ENCODE measurements around the gene UMODL1.

Gene UMODL1

DNA sequence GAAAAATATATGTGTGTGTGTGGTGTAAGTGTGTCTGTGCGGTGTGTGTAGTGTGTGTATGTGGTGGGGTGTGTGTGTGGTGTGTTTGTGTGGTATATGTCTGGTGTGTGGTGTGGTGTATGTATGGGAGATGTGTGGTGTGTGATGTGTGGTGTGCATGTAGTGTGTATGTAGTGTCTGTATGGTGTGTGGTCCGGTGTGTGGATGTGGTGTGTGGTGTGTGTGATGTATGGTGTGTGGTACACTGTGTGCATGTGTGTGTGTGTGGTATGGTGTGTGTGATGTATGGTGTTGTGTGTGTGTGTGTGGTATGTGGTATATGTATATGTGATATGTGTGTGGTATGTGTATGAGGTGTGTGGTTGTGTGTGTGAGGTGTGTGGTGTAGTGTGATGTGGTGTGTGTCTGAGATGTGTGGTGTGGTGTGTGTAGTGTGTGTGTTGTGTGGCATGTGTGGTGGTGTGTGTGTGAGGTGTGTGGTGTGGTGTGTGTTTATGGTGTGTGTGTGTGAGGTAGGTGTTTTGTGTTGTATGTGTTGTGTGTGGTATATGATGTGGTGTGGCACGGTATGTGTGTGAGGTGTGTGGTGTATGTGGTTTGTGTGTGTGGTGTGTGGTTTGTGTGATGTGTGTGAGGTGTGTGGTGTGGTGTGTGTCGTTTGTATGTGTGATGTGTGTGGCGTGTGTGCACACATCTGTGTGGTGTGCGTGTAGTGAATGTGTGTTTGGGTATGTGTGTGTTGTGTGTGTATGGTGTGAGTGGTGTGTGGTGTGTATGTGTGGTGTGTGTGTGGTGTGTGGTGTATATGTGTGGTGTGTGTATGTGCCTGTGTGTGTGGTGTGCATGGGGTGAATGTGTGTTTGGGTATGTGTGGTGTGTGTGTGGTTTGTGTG, 112.5 kb downstream of the UMODL1 start:
- no peak overlapping the region for H3K27ac ChIP-seq
- TF ChIP-seq, protein P1, sequence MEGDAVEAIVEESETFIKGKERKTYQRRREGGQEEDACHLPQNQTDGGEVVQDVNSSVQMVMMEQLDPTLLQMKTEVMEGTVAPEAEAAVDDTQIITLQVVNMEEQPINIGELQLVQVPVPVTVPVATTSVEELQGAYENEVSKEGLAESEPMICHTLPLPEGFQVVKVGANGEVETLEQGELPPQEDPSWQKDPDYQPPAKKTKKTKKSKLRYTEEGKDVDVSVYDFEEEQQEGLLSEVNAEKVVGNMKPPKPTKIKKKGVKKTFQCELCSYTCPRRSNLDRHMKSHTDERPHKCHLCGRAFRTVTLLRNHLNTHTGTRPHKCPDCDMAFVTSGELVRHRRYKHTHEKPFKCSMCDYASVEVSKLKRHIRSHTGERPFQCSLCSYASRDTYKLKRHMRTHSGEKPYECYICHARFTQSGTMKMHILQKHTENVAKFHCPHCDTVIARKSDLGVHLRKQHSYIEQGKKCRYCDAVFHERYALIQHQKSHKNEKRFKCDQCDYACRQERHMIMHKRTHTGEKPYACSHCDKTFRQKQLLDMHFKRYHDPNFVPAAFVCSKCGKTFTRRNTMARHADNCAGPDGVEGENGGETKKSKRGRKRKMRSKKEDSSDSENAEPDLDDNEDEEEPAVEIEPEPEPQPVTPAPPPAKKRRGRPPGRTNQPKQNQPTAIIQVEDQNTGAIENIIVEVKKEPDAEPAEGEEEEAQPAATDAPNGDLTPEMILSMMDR (conservative IDR thresholded peaks at IDR 0.05) = no peak
- no peak for TF ChIP-seq ZFX (IDR thresholded peaks at IDR 0.05)

DNA sequence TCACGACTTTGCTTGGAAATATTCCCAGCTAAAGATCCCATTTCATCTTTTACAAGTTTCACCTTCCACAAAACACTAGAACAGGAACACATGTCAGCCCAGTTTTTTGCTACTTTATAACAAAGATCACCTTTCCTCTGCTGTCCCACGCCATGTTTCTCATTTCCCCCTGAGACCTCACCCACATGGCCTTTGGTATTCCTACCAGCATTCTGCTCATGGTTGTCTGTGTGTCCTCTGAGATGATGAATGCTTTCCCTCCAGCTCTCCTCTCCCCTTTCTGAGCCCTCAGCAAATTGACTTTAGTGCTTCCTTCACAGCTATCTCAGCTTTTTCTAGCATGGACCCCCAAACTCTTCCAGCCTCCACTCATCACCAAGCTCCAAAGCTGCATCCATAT, 115.5 kb downstream of the UMODL1 start:
- no peak overlapping the region for H3K27ac ChIP-seq

DNA sequence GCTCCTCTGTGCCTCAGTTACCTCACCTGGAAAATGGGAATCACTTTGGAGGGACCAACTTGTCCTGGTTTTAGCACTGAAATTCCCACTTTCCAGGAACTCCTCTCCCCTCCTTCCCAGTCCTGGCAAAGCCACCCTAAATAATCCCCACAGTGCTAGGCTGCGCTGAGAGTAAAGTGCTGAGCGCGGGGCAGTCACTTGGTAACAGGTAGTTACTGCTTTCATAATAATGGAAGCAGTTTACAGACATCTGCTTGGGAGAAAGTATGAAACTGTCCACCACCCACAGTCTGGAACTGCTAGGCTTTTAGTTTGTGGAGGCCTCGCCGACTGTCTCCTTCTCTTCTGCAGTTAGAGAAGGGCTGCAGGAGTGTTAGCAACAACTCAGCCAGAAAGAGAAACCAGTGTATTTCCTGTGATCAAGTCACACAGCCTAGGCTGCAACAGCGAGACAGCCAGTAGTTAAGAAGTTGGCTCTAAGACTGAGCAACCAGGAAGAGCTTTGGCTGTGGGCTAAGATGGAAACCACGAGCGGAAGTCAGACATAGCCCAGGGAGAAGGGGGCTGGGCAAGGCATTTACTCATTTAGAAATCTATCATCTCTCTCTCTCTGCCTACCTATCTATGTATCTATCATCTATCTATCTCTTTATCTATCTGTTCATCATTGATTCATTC, 117.0 kb downstream of the UMODL1 start:
- no peak overlapping the region for H3K27ac ChIP-seq

More for the DNA sequence above, 115.5 kb downstream of the UMODL1 start:
- TF ChIP-seq ZFX (IDR thresholded peaks at IDR 0.05) = no peak
- TF ChIP-seq, protein P1 (conservative IDR thresholded peaks at IDR 0.05) = no peak

DNA sequence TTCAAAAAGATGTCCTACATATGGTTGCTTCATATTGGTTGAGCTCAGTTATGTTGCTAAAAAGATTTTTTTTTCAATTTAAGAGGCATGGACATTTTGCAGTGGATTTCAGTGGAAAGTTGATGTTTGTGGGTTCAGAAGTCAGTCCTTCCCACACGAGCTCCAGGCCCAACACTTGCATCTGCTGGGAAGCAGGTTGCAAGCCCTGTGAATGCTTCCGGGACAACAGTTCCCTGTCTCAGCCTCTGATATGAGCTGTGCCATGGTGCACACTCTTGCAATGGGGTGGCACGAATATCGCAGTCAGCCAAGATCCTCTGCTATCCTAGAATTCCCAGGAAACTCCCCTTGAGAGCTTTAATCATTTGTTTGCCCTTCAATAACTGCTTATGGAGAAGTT, 117.5 kb downstream of the UMODL1 start:
- no peak overlapping the region for H3K27ac ChIP-seq
- TF ChIP-seq ZFX (IDR thresholded peaks at IDR 0.05) = no peak
- TF ChIP-seq, protein P1 (conservative IDR thresholded peaks at IDR 0.05) = no peak

More for the DNA sequence above, 117.0 kb downstream of the UMODL1 start:
- no peak for TF ChIP-seq ZFX (IDR thresholded peaks at IDR 0.05)
- TF ChIP-seq, protein P1 (conservative IDR thresholded peaks at IDR 0.05) = no peak

DNA sequence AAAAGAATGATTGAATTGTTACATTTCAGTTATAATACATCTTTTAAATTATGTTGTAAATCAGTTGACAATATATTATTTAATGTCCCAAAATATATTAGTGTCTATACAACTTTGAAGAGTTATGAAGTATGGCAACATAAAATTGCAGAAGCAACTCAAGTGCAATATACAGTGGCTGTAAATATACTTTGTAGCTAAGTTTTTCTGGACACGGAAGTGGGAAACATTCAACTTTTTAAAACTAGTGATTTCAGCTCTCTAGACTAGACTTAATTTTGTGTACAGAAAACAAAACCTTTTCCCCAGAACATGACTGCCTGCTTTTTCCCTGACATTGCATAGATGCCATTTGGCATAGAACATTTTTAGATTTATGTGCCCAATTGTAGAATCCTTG, 118.3 kb downstream of the UMODL1 start:
- TF ChIP-seq, protein P1 (conservative IDR thresholded peaks at IDR 0.05) = no peak
- no peak for TF ChIP-seq ZFX (IDR thresholded peaks at IDR 0.05)
- H3K27ac ChIP-seq = no peak overlapping the region

DNA sequence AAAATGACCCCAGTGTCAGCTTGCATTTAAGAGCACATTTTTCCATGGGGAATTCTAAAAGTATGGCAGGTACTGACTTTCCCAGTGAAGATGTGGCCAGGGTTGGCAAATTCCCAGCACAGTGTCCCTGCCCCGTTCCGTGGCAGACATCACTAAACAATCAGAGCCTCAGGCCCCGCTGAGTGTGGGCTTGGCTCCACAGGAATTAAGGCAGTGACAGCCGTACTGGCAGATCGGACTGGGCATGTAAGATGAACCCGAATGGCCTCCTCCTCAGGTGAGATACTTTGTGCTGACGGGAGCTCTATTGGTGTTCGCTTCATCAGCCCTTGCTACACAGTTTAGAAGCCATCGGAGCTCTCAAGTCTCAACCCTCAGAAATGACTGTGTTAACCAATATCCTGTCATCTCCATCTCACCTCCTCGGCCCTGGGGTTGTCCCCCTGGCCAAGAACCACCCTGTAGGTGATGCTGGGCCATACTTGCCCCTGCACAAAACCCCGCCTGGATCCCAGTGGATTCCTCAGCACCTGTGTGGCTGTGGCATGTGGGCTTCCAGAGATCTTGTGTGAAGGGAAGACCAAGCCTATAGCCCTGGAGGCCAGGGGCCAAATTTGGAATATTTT, 118.9 kb downstream of the UMODL1 start:
- TF ChIP-seq ZFX (IDR thresholded peaks at IDR 0.05) = no peak
- TF ChIP-seq, protein P1 (conservative IDR thresholded peaks at IDR 0.05) = no peak

DNA sequence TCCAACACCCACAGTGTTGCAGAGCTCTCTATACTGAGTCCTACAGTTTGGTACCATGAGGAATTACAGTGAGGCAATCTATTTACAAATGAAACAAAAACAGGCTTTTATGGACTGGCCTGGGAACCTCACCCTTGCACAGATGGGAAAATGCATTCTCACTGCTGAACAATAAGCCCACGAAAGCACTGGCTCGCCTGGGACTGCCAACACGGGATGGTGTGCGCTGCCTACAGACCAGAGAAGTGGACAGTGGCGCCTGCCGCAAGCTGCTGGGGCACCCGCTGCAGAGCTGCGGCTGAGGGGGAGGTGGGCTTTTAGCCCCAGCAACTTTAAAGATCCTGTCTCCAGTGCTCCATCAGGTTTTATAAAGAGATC, 119.4 kb downstream of the UMODL1 start:
- no peak overlapping the region for H3K27ac ChIP-seq

More for the DNA sequence above, 118.9 kb downstream of the UMODL1 start:
- H3K27ac ChIP-seq = no peak overlapping the region

More for the DNA sequence above, 119.4 kb downstream of the UMODL1 start:
- TF ChIP-seq, protein P1 (conservative IDR thresholded peaks at IDR 0.05) = no peak
- TF ChIP-seq ZFX (IDR thresholded peaks at IDR 0.05) = no peak
